Neural crest cell (in vitro differentiated cells): Measurements from ENCODE around the gene TEX2. TPM values are rescaled to one million over a fixed set of nuclear protein-coding genes. Genes with fewer than 3 reads are reported as not detected.

Source experiments
- DNase-seq: peaks from one replicate; pipeline ENCODE4 v3.0.0; 2021; ENCODE audit warnings: low read depth, mixed read lengths, low spot score
- H3K27ac Mint-ChIP-seq: one replicate; pipeline ENCODE4 v1.8.0; 2021; ENCODE audit warnings: mild to moderate bottlenecking, mixed read lengths; ENCODE audit not compliant: unreplicated experiment
- H3K27me3 Mint-ChIP-seq: 2 replicates; pipeline ENCODE4 v1.8.0; 2021; ENCODE audit warnings: low read depth, mild to moderate bottlenecking, mixed read lengths
- H3K36me3 Mint-ChIP-seq: 2 replicates; pipeline ENCODE4 v1.8.0; 2021; ENCODE audit warnings: low read depth, mild to moderate bottlenecking, mixed read lengths
- H3K4me1 Mint-ChIP-seq: 2 replicates; pipeline ENCODE4 v1.8.0; 2021; ENCODE audit warnings: mixed read lengths
- H3K4me3 Mint-ChIP-seq: one replicate; pipeline ENCODE4 v1.8.0; 2021; ENCODE audit warnings: mild to moderate bottlenecking, mixed read lengths
- H3K9me3 Mint-ChIP-seq: 2 replicates; pipeline ENCODE4 v1.8.0; 2021; ENCODE audit warnings: mixed read lengths
- total RNA-seq: library from RNA; stranded (reverse); gene quantifications from 2 replicates; pipeline ENCODE4 v1.2.1, GENCODE V29; 2021
- TF ChIP-seq, protein P1 (sequence below): fragments of 200-600 bp; sonication (generic); conservative IDR thresholded peaks from 2 replicates; pipeline ENCODE4 v1.5.0; 2021; ENCODE audit warnings: antibody characterized with exemption, mild to moderate bottlenecking

Gene TEX2
- total RNA-seq, 1 donor from 2014 or later = 19.2 TPM

DNA sequence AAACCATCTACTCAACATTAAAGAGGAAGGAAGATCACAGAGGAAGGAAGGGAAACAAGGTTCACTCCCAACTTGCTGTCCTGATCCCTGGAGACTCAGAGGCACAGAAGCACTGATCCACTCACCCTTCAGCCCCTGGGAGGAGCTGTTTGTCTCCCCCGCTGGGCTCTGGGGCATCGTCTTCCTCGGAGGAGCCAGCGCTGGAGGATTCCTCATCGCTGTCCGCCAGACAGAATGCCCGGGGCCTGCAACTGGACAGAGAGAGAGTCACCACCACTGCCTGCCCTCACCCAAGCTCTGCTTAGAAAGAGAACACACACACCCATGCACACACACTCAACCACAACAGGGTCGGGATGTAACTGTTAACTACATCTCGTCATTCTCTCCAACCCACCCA is 108.3 kb downstream of the TEX2 start:
- Mint-ChIP-seq H3K27me3 (no peaks in the 10 kb centered on the region), H3K4me3 (no peak overlapping the region), H3K9me3 (no peaks in the 10 kb centered on the region), H3K4me1 (peaks cover 29% of the 10 kb centered on the region), H3K27ac (peak overlapping the region; percentile 75), H3K36me3 (peaks cover 6% of the 10 kb centered on the region)
- TF ChIP-seq, protein P1, sequence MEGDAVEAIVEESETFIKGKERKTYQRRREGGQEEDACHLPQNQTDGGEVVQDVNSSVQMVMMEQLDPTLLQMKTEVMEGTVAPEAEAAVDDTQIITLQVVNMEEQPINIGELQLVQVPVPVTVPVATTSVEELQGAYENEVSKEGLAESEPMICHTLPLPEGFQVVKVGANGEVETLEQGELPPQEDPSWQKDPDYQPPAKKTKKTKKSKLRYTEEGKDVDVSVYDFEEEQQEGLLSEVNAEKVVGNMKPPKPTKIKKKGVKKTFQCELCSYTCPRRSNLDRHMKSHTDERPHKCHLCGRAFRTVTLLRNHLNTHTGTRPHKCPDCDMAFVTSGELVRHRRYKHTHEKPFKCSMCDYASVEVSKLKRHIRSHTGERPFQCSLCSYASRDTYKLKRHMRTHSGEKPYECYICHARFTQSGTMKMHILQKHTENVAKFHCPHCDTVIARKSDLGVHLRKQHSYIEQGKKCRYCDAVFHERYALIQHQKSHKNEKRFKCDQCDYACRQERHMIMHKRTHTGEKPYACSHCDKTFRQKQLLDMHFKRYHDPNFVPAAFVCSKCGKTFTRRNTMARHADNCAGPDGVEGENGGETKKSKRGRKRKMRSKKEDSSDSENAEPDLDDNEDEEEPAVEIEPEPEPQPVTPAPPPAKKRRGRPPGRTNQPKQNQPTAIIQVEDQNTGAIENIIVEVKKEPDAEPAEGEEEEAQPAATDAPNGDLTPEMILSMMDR = no peak
- no peak for DNase-seq

DNA sequence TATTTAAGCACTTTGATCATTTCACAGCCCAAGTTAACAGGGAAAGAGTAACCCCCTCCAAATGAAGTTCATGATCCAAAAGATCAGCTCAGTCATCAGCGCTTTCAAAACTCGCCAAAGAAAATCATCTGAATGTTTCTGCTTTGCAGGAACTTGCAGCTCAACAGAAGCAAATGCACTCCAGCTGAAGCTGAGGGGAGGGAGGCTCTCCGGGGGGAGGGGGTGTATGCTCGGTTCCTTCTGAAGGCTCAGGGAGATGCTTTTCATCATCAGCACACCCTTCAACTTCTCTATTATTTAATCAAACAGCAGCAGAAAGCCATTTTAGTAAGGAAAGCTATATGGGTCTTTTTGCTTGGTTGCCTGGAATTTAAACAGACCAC is 108.8 kb downstream of the TEX2 start:
- Mint-ChIP-seq H3K27ac (no peak overlapping the region), H3K4me1 (peaks cover 28% of the 10 kb centered on the region)

DNA sequence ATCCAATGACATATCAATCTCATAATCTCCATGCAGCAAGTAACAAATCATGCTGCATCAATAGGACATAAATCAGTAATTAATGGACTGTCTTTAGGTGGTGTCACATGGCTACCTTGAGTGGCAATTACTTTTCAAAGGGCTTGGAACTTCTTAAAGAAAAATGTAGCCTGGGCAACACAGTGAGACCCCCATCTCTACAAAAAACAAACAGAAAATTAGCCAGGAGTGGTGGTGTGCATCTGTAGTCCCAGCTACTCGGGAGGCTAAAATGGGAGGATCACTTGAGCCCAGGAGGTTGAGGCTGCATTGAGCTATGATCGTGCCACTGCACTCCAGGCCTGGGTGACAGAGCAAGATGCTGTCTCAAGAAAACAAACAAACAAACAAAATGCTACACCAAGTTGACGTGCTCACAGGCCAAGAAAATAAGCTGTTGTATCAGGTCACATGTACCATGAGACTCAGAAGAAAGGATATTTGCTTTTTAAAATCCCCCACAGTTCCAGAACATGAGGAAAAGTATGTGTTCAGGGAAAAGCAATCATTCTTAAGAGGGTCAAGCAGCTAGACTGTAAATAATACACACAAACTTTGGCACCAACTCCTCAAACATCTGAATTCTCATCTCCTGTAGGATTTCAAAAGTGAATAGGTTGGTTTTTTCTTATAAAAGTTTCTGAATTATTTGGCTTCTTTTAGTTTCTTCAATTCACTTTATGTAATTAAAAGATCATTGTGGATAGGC is 109.3 kb downstream of the TEX2 start:
- no peak for DNase-seq
- Mint-ChIP-seq H3K4me1 (peaks cover 26% of the 10 kb centered on the region), H3K27me3 (no peaks in the 10 kb centered on the region), H3K9me3 (no peaks in the 10 kb centered on the region), H3K36me3 (peaks cover 10% of the 10 kb centered on the region), H3K27ac (no peak overlapping the region), H3K4me3 (no peak overlapping the region)
- TF ChIP-seq, protein P1 = no peak

More for the DNA sequence above, 108.8 kb downstream of the TEX2 start:
- no peak for DNase-seq
- TF ChIP-seq, protein P1 = no peak
- no peaks in the 10 kb centered on the region for H3K27me3 Mint-ChIP-seq
- no peak overlapping the region for H3K4me3 Mint-ChIP-seq
- H3K9me3 Mint-ChIP-seq = no peaks in the 10 kb centered on the region
- H3K36me3 Mint-ChIP-seq = peaks cover 6% of the 10 kb centered on the region

DNA sequence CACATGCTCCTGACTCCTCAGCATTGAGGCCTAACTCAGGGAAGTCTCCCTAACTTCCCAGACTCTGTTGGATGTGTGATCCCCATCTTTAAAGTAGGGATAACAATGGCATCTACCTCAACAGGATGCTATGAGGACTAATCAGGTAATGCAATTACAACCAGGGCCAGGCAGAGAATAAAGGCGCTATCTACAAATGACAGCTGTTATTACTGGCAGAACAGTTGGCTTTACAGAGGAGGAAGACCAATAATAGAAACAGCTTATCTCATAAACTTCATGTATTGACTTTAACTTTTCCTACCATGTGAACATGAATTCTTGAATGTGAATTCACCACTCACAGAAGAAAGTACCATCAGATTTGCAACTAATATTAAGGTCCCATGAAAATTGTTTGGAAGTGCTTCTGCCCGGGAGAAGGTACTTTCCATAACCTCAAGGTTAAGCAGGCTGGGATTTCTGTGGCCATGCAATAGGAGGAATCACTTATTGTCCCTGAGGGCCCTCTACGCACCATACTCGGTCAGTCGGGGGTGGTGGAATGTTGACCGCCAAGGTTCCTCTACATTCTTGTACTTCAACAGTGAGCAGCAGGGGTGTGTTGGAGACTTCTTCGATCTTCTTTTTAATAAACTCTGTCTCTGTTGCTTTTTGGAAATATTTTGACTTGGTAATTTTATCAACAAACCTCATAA is 110.5 kb downstream of the TEX2 start:
- Mint-ChIP-seq H3K27ac (peak overlapping the region; percentile 63), H3K4me1 (peaks cover 32% of the 10 kb centered on the region), H3K36me3 (peaks cover 17% of the 10 kb centered on the region), H3K9me3 (no peaks in the 10 kb centered on the region), H3K4me3 (no peak overlapping the region), H3K27me3 (no peaks in the 10 kb centered on the region)
- DNase-seq = no peak
- TF ChIP-seq, protein P1 = no peak

DNA sequence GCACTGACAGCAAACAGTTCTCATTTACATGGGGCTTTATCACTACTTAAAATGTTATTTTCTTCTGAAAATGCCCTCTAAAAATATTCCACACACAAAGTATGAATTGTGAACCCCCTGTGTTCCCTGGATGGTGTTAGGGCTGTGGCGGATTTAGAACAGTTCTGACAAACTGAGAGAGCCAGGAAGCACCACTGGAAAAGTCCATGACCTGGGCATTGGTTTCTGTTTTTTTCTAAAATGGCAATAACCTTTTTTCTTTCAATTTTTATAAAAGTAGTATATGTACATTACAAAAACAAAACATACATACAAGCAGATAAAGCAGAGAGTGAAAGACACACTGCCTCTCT is 112.1 kb downstream of the TEX2 start:
- no peak for DNase-seq
- Mint-ChIP-seq H3K27me3 (no peaks in the 10 kb centered on the region), H3K4me3 (peak overlapping the region; percentile 48), H3K4me1 (peaks cover 36% of the 10 kb centered on the region), H3K27ac (no peak overlapping the region), H3K36me3 (peaks cover 23% of the 10 kb centered on the region), H3K9me3 (no peaks in the 10 kb centered on the region)
- TF ChIP-seq, protein P1 = no peak
